Stimulated activated effector memory CD8-positive, alpha-beta T cell treated with anti-CD3 and anti-CD28 coated beads, Interleukin-12 subunit alpha, Interleukin-12 subunit beta, amount 100 ng/mL, for 72 hours (primary cell): ENCODE results near the gene GREB1L.
A peak's percentile ranks its signal among the peaks of the same experiment; 100 is the strongest.
"Not testable (repeated sequence)": the region's sequence is repeated elsewhere in the genome, so short reads cannot be mapped to it uniquely, and the experiment has no call there.

Experiments used
- ATAC-seq: fragments of 150-1000 bp; cut with Tn5 transposase; 2 replicates; pipeline ENCODE4 v1.10.0; 2021
- DNase-seq, 2 donors: peaks; one replicate each; pipeline ENCODE4 v3.0.0; 2021 to 2022; ENCODE audit warnings: low spot score in 2 of 2
- H3K27ac Mint-ChIP-seq: one replicate; pipeline ENCODE4 v1.8.0; 2022; ENCODE audit warnings: mild to moderate bottlenecking, mixed read lengths
- H3K36me3 Mint-ChIP-seq: one replicate; pipeline ENCODE4 v1.8.0; 2022; ENCODE audit warnings: mild to moderate bottlenecking, mixed read lengths
- H3K4me1 Mint-ChIP-seq: one replicate; pipeline ENCODE4 v1.8.0; 2022; ENCODE audit warnings: mixed read lengths
- H3K4me3 Mint-ChIP-seq: one replicate; pipeline ENCODE4 v1.8.0; 2022; ENCODE audit warnings: mild to moderate bottlenecking, mixed read lengths
- H3K9me3 Mint-ChIP-seq: one replicate; pipeline ENCODE4 v1.8.0; 2022; ENCODE audit warnings: mixed read lengths

Gene GREB1L

GRCh38 chr18:21361307-21361880 is 119.4 kb downstream of the GREB1L start:
- Mint-ChIP-seq H3K36me3 (no peaks in the 10 kb centered on the region), H3K4me3 (no peak overlapping the region)

GRCh38 chr18:21362831-21363230 is 120.8 kb downstream of the GREB1L start:
- no peaks in the 10 kb centered on the region for H3K36me3 Mint-ChIP-seq
- H3K27ac Mint-ChIP-seq, result no peak overlapping the region
- ATAC-seq, result no peak
- no peaks in the 10 kb centered on the region for H3K9me3 Mint-ChIP-seq
- DNase-seq, result no peak
- H3K4me3 Mint-ChIP-seq, result no peak overlapping the region
- no peaks in the 10 kb centered on the region for H3K4me1 Mint-ChIP-seq

More at GRCh38 chr18:21361307-21361880, 119.4 kb downstream of the GREB1L start:
- Mint-ChIP-seq H3K9me3 (no peaks in the 10 kb centered on the region), H3K27ac (no peak overlapping the region), H3K4me1 (no peaks in the 10 kb centered on the region)
- no peak for ATAC-seq
- DNase-seq, result no peak

- Mint-ChIP-seq H3K36me3 (no peaks in the 10 kb centered on the region), H3K4me1 (no peaks in the 10 kb centered on the region), H3K4me3 (no peak overlapping the region), H3K9me3 (no peaks in the 10 kb centered on the region), H3K27ac (no peak overlapping the region)
- ATAC-seq, result no peak
- DNase-seq, result no peak
Observed at GRCh38 chr18:21363348-21363747, 121.3 kb downstream of the GREB1L start.

- no peak for DNase-seq
- Mint-ChIP-seq H3K4me1 (no peaks in the 10 kb centered on the region), H3K9me3 (no peaks in the 10 kb centered on the region), H3K27ac (no peak overlapping the region), H3K4me3 (no peak overlapping the region), H3K36me3 (no peaks in the 10 kb centered on the region)
- no peak for ATAC-seq
Observed at GRCh38 chr18:21364471-21364870, 122.4 kb downstream of the GREB1L start.

GRCh38 chr18:21366896-21367295 is 124.9 kb downstream of the GREB1L start:
- ATAC-seq, result no peak
- no peaks in the 10 kb centered on the region for H3K4me1 Mint-ChIP-seq
- no peaks in the 10 kb centered on the region for H3K9me3 Mint-ChIP-seq
- no peaks in the 10 kb centered on the region for H3K36me3 Mint-ChIP-seq
- H3K4me3 Mint-ChIP-seq, result no peak overlapping the region
- H3K27ac Mint-ChIP-seq, result no peak overlapping the region
- DNase-seq, result no peak

GRCh38 chr18:21369146-21369545 is 127.1 kb downstream of the GREB1L start:
- Mint-ChIP-seq H3K27ac (no peak overlapping the region), H3K4me1 (no peaks in the 10 kb centered on the region), H3K4me3 (no peak overlapping the region), H3K36me3 (no peaks in the 10 kb centered on the region), H3K9me3 (no peaks in the 10 kb centered on the region)
- ATAC-seq (no peak), DNase-seq (no peak)

- H3K36me3 Mint-ChIP-seq, H3K27ac Mint-ChIP-seq, H3K4me1 Mint-ChIP-seq, H3K4me3 Mint-ChIP-seq, ATAC-seq, DNase-seq, H3K9me3 Mint-ChIP-seq: not testable (repeated sequence)
Observed at GRCh38 chr18:21369597-21369996, 127.6 kb downstream of the GREB1L start.

- ATAC-seq (no peak), DNase-seq (no peak)
- Mint-ChIP-seq H3K4me3 (no peak overlapping the region), H3K4me1 (no peaks in the 10 kb centered on the region), H3K9me3 (no peaks in the 10 kb centered on the region), H3K36me3 (no peaks in the 10 kb centered on the region), H3K27ac (no peak overlapping the region)
Observed at GRCh38 chr18:21383031-21383430, 141.0 kb downstream of the GREB1L start.

GRCh38 chr18:21386523-21387240 is 144.7 kb downstream of the GREB1L start:
- Mint-ChIP-seq H3K27ac (no peak overlapping the region), H3K4me1 (no peaks in the 10 kb centered on the region), H3K36me3 (no peaks in the 10 kb centered on the region), H3K4me3 (no peak overlapping the region), H3K9me3 (no peaks in the 10 kb centered on the region)
- ATAC-seq (no peak), DNase-seq (no peak)

GRCh38 chr18:21387886-21388285 is 145.9 kb downstream of the GREB1L start:
- no peak overlapping the region for H3K4me3 Mint-ChIP-seq
- no peak overlapping the region for H3K27ac Mint-ChIP-seq
- no peak for DNase-seq
- no peaks in the 10 kb centered on the region for H3K9me3 Mint-ChIP-seq
- no peaks in the 10 kb centered on the region for H3K36me3 Mint-ChIP-seq
- no peak for ATAC-seq
- H3K4me1 Mint-ChIP-seq, result no peaks in the 10 kb centered on the region

GRCh38 chr18:21389283-21389682 is 147.3 kb downstream of the GREB1L start:
- H3K9me3 Mint-ChIP-seq, result no peaks in the 10 kb centered on the region
- H3K4me1 Mint-ChIP-seq, result no peaks in the 10 kb centered on the region
- H3K27ac Mint-ChIP-seq, result no peak overlapping the region
- H3K36me3 Mint-ChIP-seq, result no peaks in the 10 kb centered on the region
- no peak overlapping the region for H3K4me3 Mint-ChIP-seq
- no peak for ATAC-seq
- no peak for DNase-seq

GRCh38 chr18:21389903-21390302 is 147.9 kb downstream of the GREB1L start:
- Mint-ChIP-seq H3K4me3 (no peak overlapping the region), H3K9me3 (no peaks in the 10 kb centered on the region), H3K27ac (no peak overlapping the region), H3K36me3 (no peaks in the 10 kb centered on the region), H3K4me1 (no peaks in the 10 kb centered on the region)
- DNase-seq (no peak), ATAC-seq (peak; percentile 13)

- Mint-ChIP-seq H3K9me3 (no peaks in the 10 kb centered on the region), H3K36me3 (no peaks in the 10 kb centered on the region), H3K27ac (no peak overlapping the region), H3K4me3 (no peak overlapping the region), H3K4me1 (no peaks in the 10 kb centered on the region)
- ATAC-seq (peak; percentile 64), DNase-seq (no peak)
Observed at GRCh38 chr18:21391074-21391673, 149.1 kb downstream of the GREB1L start.

- no peaks in the 10 kb centered on the region for H3K9me3 Mint-ChIP-seq
Observed at GRCh38 chr18:21393986-21394385, 152.0 kb downstream of the GREB1L start.

GRCh38 chr18:21398121-21398520 is 156.1 kb downstream of the GREB1L start:
- no peaks in the 10 kb centered on the region for H3K36me3 Mint-ChIP-seq
- no peak overlapping the region for H3K27ac Mint-ChIP-seq
- no peak for ATAC-seq
- no peaks in the 10 kb centered on the region for H3K4me1 Mint-ChIP-seq
- H3K9me3 Mint-ChIP-seq, result no peaks in the 10 kb centered on the region
- no peak for DNase-seq
- no peak overlapping the region for H3K4me3 Mint-ChIP-seq

More at GRCh38 chr18:21393986-21394385, 152.0 kb downstream of the GREB1L start:
- no peak overlapping the region for H3K4me3 Mint-ChIP-seq
- no peaks in the 10 kb centered on the region for H3K4me1 Mint-ChIP-seq
- no peak overlapping the region for H3K27ac Mint-ChIP-seq
- H3K36me3 Mint-ChIP-seq, result no peaks in the 10 kb centered on the region
- DNase-seq (no peak), ATAC-seq (no peak)

GRCh38 chr18:21402272-21402671 is 160.2 kb downstream of the GREB1L start:
- no peak overlapping the region for H3K4me3 Mint-ChIP-seq
- H3K27ac Mint-ChIP-seq, result no peak overlapping the region
- H3K36me3 Mint-ChIP-seq, result no peaks in the 10 kb centered on the region
- DNase-seq, result no peak
- H3K9me3 Mint-ChIP-seq, result no peaks in the 10 kb centered on the region
- no peak for ATAC-seq
- H3K4me1 Mint-ChIP-seq, result no peaks in the 10 kb centered on the region
